ENCODE measurements around the gene SEMA4D.

The SEMA4D gene

GRCh38 chr9:89431930-89432725 is 65.8 kb downstream of the SEMA4D start:
- DNase-seq (ENCODE audit: extremely low read depth, insufficient read length), result no peak
- no peak overlapping the region for H3K4me3 ChIP-seq (replicated peaks; ENCODE audit: low read depth, low read length)
- TF ChIP-seq CTCF (IDR thresholded peaks at IDR 0.05; ENCODE audit: insufficient read depth, low read length, poor library complexity, severe bottlenecking), result no peak
- H3K27me3 ChIP-seq (replicated peaks; ENCODE audit: control insufficient read depth, insufficient read depth, low read length), result no peaks in the 10 kb centered on the region
- peaks cover 9% of the 10 kb centered on the region for H3K36me3 ChIP-seq (ENCODE audit: control insufficient read depth, insufficient read depth, low read length)

GRCh38 chr9:89430995-89431394 is 66.9 kb downstream of the SEMA4D start:
- H3K36me3 ChIP-seq (ENCODE audit: control insufficient read depth, insufficient read depth, low read length), result peaks cover 4% of the 10 kb centered on the region; the same call in 1 of the 2 replicates
- H3K4me3 ChIP-seq (replicated peaks; ENCODE audit: low read depth, low read length), result no peak overlapping the region
- TF ChIP-seq CTCF (IDR thresholded peaks at IDR 0.05; ENCODE audit: insufficient read depth, low read length, poor library complexity, severe bottlenecking), result no peak
- no peak for DNase-seq (ENCODE audit: extremely low read depth, insufficient read length)
- H3K27me3 ChIP-seq (replicated peaks; ENCODE audit: control insufficient read depth, insufficient read depth, low read length), result no peaks in the 10 kb centered on the region

GRCh38 chr9:89428901-89429890 is 68.7 kb downstream of the SEMA4D start:
- Histone ChIP-seq H3K4me3 (replicated peaks; ENCODE audit: low read depth, low read length) (no peak overlapping the region), H3K36me3 (ENCODE audit: control insufficient read depth, insufficient read depth, low read length) (peaks cover 4% of the 10 kb centered on the region), H3K27me3 (replicated peaks; ENCODE audit: control insufficient read depth, insufficient read depth, low read length) (no peaks in the 10 kb centered on the region)
- TF ChIP-seq CTCF (IDR thresholded peaks at IDR 0.05; ENCODE audit: insufficient read depth, low read length, poor library complexity, severe bottlenecking), result peak; percentile 74
- no peak for DNase-seq (ENCODE audit: extremely low read depth, insufficient read length)

GRCh38 chr9:89428222-89428761 is 69.6 kb downstream of the SEMA4D start:
- TF ChIP-seq CTCF (IDR thresholded peaks at IDR 0.05; ENCODE audit: insufficient read depth, low read length, poor library complexity, severe bottlenecking), result no peak
- peaks cover 2% of the 10 kb centered on the region for H3K36me3 ChIP-seq (ENCODE audit: control insufficient read depth, insufficient read depth, low read length)
- DNase-seq (ENCODE audit: extremely low read depth, insufficient read length), result no peak
- H3K4me3 ChIP-seq (replicated peaks; ENCODE audit: low read depth, low read length), result no peak overlapping the region
- no peaks in the 10 kb centered on the region for H3K27me3 ChIP-seq (replicated peaks; ENCODE audit: control insufficient read depth, insufficient read depth, low read length)

- Histone ChIP-seq H3K4me3 (replicated peaks; ENCODE audit: low read depth, low read length) (no peak overlapping the region), H3K27me3 (replicated peaks; ENCODE audit: control insufficient read depth, insufficient read depth, low read length) (no peaks in the 10 kb centered on the region), H3K36me3 (ENCODE audit: control insufficient read depth, insufficient read depth, low read length) (peaks cover 2% of the 10 kb centered on the region)
- no peak for TF ChIP-seq CTCF (IDR thresholded peaks at IDR 0.05; ENCODE audit: insufficient read depth, low read length, poor library complexity, severe bottlenecking)
- DNase-seq (ENCODE audit: extremely low read depth, insufficient read length), result no peak
These were observed 70.2 kb downstream of the SEMA4D start for GRCh38 chr9:89427621-89428221.

Data from GM06990 (cell line).